K562 (cell line): ENCODE results near the gene NFKBIB. TPM values are rescaled to one million over a fixed set of nuclear protein-coding genes. Genes with fewer than 3 reads are reported as not detected.

Experiments used
- BACH1 ChIP-seq: fragments of 200-800 bp; sonication (Bioruptor generic); IDR thresholded peaks from 2 replicates; pipeline ENCODE4 v1.6.1; 2016; ENCODE audit warnings: missing genetic modification characterization, missing compliant biosample characterization
- BRD4 ChIP-seq: fragments of 200-600 bp; sonication (generic); IDR thresholded peaks from 2 replicates; pipeline ENCODE4 v1.6.1; 2017; ENCODE audit warnings: inconsistent platforms
- HES1 ChIP-seq: fragments of 450-650 bp; IDR thresholded peaks from 2 replicates; pipeline ENCODE4 v1.6.1; 2016; ENCODE audit warnings: low read depth, mild to moderate bottlenecking, moderate library complexity
- KLF13 ChIP-seq: fragments of 450-650 bp; IDR thresholded peaks from 2 replicates; pipeline ENCODE4 v1.6.1; 2016; ENCODE audit warnings: missing genetic modification characterization, low read depth, mild to moderate bottlenecking, missing compliant biosample characterization, moderate library complexity, borderline replicate concordance
- NRF1 ChIP-seq, 2 experiments: fragments of 450-650 bp; IDR thresholded peaks in 1 of 2; conservative IDR thresholded peaks in 1 of 2; 2 replicates each; pipeline ENCODE4 v1.6.1; 2014; ENCODE audit warnings: mild to moderate bottlenecking in 2 of 2
- PHB ChIP-seq: fragments of 250-450 bp; sonication (Bioruptor Pico); IDR thresholded peaks from 2 replicates; pipeline ENCODE4 v1.5.0; 2021
- RBFOX2 ChIP-seq: fragments of 200-400 bp; formaldehyde crosslinking; IDR thresholded peaks from 2 replicates; pipeline ENCODE4 v1.6.1; 2017; ENCODE audit warnings: low read depth, mild to moderate bottlenecking, low read length, moderate library complexity
- TRIM28 ChIP-seq: fragments of 450-650 bp; IDR thresholded peaks from 2 replicates; pipeline ENCODE4 v1.6.1; 2017
- WHSC1 ChIP-seq: IDR thresholded peaks from one replicate; pipeline ENCODE4 v1.6.1; 2012; ENCODE audit warnings: low read length, control low read depth, inconsistent platforms
- XRCC4 ChIP-seq: IDR thresholded peaks from one replicate; pipeline ENCODE4 v1.6.1; 2011; ENCODE audit not compliant: insufficient read depth, insufficient read length; ENCODE audit errors: extremely low read depth
- ZBTB2 ChIP-seq: fragments of 450-650 bp; IDR thresholded peaks from 2 replicates; pipeline ENCODE4 v1.6.1; 2016; ENCODE audit warnings: antibody characterized with exemption
- polyA plus RNA-seq, 8 experiments: library from polyadenylated mRNA; depleted of rRNA in 4 of 8; stranded (reverse) in 5 of 8; unstranded in 3 of 8; fragments of >200 nt; fragmentation: Nextera tagmentation in 2 of 8; fragmentation: Illumina TruSeq in 1 of 8; extraction: Ambion mirVana in 2 of 8; extraction: Trizol in 1 of 8; gene quantifications; 2 replicates each; pipeline versions ENCODE4 v1.2.1 to v1.2.3, GENCODE V29; 2011 to 2014; ENCODE audit warnings: inconsistent platforms in 1 of 8, missing spikeins in 1 of 8
- total RNA-seq, 7 experiments: library from RNA; depleted of rRNA in 6 of 7; stranded (reverse); fragments of >200 nt in 6 of 7; fragmentation: Illumina TruSeq in 2 of 7; extraction: Trizol in 2 of 7; gene quantifications; 2 replicates each; pipeline versions ENCODE4 v1.2.1 to v1.2.3, GENCODE V29; 2011 to 2021; ENCODE audit warnings: low replicate concordance in 1 of 7
- TF ChIP-seq, protein P1 (sequence below): fragments of 450-650 bp; IDR thresholded peaks from 2 replicates; pipeline ENCODE4 v1.6.1; 2016; ENCODE audit warnings: mild to moderate bottlenecking, moderate library complexity
- TF ChIP-seq, protein P2 (sequence below): fragments of 450-650 bp; conservative IDR thresholded peaks from 2 replicates; pipeline ENCODE4 v1.6.1; 2016; ENCODE audit warnings: missing genetic modification characterization, low read depth, mild to moderate bottlenecking, missing compliant biosample characterization, moderate library complexity

Gene NFKBIB
- total and polyA plus RNA-seq, 9 of the 15 experiments (the other 6 are each of a cell fraction or from before 2014, with no cell fraction given): 1.5 to 44.9 (median 10.4) TPM

DNA sequence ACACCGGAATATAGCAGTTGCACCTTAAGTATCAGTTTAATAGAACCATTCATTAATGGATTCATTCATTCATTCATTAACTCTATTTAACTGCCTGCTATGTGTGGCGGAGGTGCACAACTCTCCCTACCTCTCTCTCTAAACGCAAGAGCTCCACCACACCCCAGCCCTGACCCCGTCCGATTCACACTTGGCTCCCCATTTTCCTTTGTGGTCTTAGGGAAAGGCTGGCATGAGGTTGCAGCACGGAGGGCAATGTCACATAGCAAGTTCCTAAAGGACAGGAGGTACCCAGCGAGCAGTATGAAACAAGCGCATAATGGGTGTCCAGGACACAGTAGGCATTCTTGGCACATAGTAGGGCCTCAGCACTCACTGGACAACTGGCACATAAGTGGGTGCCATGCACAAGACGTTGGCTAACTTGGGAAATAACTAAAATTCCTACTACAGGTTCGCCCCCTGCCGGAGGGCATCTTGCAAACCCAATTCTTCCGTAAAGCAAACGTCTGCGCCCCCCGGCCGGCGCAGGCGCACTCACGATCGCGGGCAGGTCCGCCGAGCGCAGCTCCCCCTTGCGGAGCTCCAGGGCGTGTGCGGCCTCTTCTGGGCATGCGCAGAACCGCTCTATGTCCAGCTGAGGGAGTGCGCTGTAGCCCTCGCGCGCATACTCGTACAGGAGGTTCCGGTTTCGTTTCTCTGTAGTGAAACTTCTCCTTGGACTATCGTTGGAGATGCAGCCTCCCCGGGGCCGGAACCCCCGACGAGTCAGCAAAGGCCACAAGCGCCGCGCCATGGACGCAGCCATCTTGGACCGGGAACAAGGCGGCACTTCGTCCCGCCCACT lies 30.4 kb downstream of the NFKBIB start, which contains the start of gene SARS2 (continued):
- TF ChIP-seq, protein P1, sequence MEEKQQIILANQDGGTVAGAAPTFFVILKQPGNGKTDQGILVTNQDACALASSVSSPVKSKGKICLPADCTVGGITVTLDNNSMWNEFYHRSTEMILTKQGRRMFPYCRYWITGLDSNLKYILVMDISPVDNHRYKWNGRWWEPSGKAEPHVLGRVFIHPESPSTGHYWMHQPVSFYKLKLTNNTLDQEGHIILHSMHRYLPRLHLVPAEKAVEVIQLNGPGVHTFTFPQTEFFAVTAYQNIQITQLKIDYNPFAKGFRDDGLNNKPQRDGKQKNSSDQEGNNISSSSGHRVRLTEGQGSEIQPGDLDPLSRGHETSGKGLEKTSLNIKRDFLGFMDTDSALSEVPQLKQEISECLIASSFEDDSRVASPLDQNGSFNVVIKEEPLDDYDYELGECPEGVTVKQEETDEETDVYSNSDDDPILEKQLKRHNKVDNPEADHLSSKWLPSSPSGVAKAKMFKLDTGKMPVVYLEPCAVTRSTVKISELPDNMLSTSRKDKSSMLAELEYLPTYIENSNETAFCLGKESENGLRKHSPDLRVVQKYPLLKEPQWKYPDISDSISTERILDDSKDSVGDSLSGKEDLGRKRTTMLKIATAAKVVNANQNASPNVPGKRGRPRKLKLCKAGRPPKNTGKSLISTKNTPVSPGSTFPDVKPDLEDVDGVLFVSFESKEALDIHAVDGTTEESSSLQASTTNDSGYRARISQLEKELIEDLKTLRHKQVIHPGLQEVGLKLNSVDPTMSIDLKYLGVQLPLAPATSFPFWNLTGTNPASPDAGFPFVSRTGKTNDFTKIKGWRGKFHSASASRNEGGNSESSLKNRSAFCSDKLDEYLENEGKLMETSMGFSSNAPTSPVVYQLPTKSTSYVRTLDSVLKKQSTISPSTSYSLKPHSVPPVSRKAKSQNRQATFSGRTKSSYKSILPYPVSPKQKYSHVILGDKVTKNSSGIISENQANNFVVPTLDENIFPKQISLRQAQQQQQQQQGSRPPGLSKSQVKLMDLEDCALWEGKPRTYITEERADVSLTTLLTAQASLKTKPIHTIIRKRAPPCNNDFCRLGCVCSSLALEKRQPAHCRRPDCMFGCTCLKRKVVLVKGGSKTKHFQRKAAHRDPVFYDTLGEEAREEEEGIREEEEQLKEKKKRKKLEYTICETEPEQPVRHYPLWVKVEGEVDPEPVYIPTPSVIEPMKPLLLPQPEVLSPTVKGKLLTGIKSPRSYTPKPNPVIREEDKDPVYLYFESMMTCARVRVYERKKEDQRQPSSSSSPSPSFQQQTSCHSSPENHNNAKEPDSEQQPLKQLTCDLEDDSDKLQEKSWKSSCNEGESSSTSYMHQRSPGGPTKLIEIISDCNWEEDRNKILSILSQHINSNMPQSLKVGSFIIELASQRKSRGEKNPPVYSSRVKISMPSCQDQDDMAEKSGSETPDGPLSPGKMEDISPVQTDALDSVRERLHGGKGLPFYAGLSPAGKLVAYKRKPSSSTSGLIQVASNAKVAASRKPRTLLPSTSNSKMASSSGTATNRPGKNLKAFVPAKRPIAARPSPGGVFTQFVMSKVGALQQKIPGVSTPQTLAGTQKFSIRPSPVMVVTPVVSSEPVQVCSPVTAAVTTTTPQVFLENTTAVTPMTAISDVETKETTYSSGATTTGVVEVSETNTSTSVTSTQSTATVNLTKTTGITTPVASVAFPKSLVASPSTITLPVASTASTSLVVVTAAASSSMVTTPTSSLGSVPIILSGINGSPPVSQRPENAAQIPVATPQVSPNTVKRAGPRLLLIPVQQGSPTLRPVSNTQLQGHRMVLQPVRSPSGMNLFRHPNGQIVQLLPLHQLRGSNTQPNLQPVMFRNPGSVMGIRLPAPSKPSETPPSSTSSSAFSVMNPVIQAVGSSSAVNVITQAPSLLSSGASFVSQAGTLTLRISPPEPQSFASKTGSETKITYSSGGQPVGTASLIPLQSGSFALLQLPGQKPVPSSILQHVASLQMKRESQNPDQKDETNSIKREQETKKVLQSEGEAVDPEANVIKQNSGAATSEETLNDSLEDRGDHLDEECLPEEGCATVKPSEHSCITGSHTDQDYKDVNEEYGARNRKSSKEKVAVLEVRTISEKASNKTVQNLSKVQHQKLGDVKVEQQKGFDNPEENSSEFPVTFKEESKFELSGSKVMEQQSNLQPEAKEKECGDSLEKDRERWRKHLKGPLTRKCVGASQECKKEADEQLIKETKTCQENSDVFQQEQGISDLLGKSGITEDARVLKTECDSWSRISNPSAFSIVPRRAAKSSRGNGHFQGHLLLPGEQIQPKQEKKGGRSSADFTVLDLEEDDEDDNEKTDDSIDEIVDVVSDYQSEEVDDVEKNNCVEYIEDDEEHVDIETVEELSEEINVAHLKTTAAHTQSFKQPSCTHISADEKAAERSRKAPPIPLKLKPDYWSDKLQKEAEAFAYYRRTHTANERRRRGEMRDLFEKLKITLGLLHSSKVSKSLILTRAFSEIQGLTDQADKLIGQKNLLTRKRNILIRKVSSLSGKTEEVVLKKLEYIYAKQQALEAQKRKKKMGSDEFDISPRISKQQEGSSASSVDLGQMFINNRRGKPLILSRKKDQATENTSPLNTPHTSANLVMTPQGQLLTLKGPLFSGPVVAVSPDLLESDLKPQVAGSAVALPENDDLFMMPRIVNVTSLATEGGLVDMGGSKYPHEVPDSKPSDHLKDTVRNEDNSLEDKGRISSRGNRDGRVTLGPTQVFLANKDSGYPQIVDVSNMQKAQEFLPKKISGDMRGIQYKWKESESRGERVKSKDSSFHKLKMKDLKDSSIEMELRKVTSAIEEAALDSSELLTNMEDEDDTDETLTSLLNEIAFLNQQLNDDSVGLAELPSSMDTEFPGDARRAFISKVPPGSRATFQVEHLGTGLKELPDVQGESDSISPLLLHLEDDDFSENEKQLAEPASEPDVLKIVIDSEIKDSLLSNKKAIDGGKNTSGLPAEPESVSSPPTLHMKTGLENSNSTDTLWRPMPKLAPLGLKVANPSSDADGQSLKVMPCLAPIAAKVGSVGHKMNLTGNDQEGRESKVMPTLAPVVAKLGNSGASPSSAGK: peak; percentile 23; the same call in 1 of the 2 replicates
- TF ChIP-seq KLF13 (0 out of 2 replicates have a peak, but pooled peaks have one; percentile 48), ZBTB2 (peak; percentile 97), XRCC4 (no peak), BACH1 (tag) (no peak), WHSC1 (no peak), NRF1 (conservative IDR thresholded peaks at IDR 0.05 in 1 of 2, IDR thresholded peaks at IDR 0.05 in 1 of 2) (peak; percentile 97 to 98), RBFOX2 (peak; percentile 89), BRD4 (no peak), TRIM28 (0 out of 2 replicates have a peak, but pooled peaks have one; percentile 17), PHB (CRISPR knock-in tag) (no peak), HES1 (no peak)
- TF ChIP-seq, protein P2, sequence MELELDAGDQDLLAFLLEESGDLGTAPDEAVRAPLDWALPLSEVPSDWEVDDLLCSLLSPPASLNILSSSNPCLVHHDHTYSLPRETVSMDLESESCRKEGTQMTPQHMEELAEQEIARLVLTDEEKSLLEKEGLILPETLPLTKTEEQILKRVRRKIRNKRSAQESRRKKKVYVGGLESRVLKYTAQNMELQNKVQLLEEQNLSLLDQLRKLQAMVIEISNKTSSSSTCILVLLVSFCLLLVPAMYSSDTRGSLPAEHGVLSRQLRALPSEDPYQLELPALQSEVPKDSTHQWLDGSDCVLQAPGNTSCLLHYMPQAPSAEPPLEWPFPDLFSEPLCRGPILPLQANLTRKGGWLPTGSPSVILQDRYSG: no peak
